GM23338 (cell line): ENCODE results near the gene LRRC8B. TPM values are rescaled to one million over a fixed set of nuclear protein-coding genes. Genes with fewer than 3 reads are reported as not detected.
A peak's percentile ranks its signal among the peaks of the same experiment; 100 is the strongest.

ENCODE experiments used
- ATAC-seq: fragments of 200-7000 bp; cut with Tn5 transposase; 3 replicates; pipeline ENCODE4 v1.9.1; 2020
- DNase-seq: peaks from one replicate; pipeline ENCODE4 v3.0.0-alpha.2; 2015; ENCODE audit warnings: low spot score
- H2AFZ ChIP-seq: fragments of 200-600 bp; sonication (generic); 2 replicates; pipeline ENCODE4 v1.8.0; 2016; ENCODE audit warnings: antibody characterized with exemption, mild to moderate bottlenecking, moderate library complexity
- H3F3A ChIP-seq: fragments of 200-600 bp; sonication (generic); replicated peaks from 2 replicates; pipeline ENCODE4 v1.8.0; 2017; ENCODE audit warnings: antibody characterized with exemption, mixed run types, low read depth
- H3K27ac ChIP-seq: fragments of 200-600 bp; sonication (generic); 2 replicates; pipeline ENCODE4 v1.6.1; 2016; ENCODE audit warnings: low read depth
- H3K27me3 ChIP-seq: fragments of 200-600 bp; sonication (generic); 2 replicates; pipeline ENCODE4 v1.8.0; 2016; ENCODE audit warnings: mild to moderate bottlenecking, mixed run types, moderate library complexity; ENCODE audit not compliant: insufficient read depth
- H3K36me3 ChIP-seq: fragments of 200-600 bp; sonication (generic); 2 replicates; pipeline ENCODE4 v1.8.0; 2016; ENCODE audit warnings: mild to moderate bottlenecking; ENCODE audit not compliant: insufficient read depth
- H3K4me1 ChIP-seq: fragments of 200-600 bp; sonication (generic); 2 replicates; pipeline ENCODE4 v1.8.0; 2016; ENCODE audit warnings: mild to moderate bottlenecking, moderate library complexity; ENCODE audit not compliant: insufficient read depth
- H3K4me2 ChIP-seq: fragments of 200-600 bp; sonication (generic); 2 replicates; pipeline ENCODE4 v1.7.1; 2017; ENCODE audit warnings: mixed run types
- H3K4me3 ChIP-seq: fragments of 200-600 bp; sonication (generic); 2 replicates; pipeline ENCODE4 v1.6.1; 2016; ENCODE audit warnings: mixed run types
- H3K79me2 ChIP-seq: fragments of 200-600 bp; sonication (generic); replicated peaks from 2 replicates; pipeline ENCODE4 v1.8.0; 2017; ENCODE audit warnings: mild to moderate bottlenecking; ENCODE audit not compliant: insufficient read depth
- H3K9me2 ChIP-seq: fragments of 200-600 bp; sonication (generic); 2 replicates; pipeline ENCODE4 v1.8.0; 2017; ENCODE audit not compliant: insufficient read depth
- H4K20me1 ChIP-seq: fragments of 200-600 bp; sonication (generic); replicated peaks from 2 replicates; pipeline ENCODE4 v1.8.0; 2017; ENCODE audit warnings: mild to moderate bottlenecking; ENCODE audit not compliant: insufficient read depth
- H3K27ac Mint-ChIP-seq: 2 replicates; pipeline ENCODE4 v1.8.0; 2020; ENCODE audit warnings: inconsistent platforms, mild to moderate bottlenecking, moderate library complexity, mixed read lengths
- H3K27me3 Mint-ChIP-seq: 3 replicates; pipeline ENCODE4 v1.8.0; 2022; ENCODE audit warnings: low read depth, mild to moderate bottlenecking, moderate library complexity, mixed read lengths, inconsistent platforms; ENCODE audit not compliant: insufficient read depth, poor library complexity
- H3K36me3 Mint-ChIP-seq: 3 replicates; pipeline ENCODE4 v1.8.0; 2021; ENCODE audit warnings: low read depth, mild to moderate bottlenecking, inconsistent platforms, moderate library complexity, mixed read lengths
- H3K4me1 Mint-ChIP-seq: 3 replicates; pipeline ENCODE4 v1.8.0; 2020; ENCODE audit warnings: mild to moderate bottlenecking, inconsistent platforms, mixed read lengths
- H3K4me3 Mint-ChIP-seq: 3 replicates; pipeline ENCODE4 v1.8.0; 2021; ENCODE audit warnings: moderate library complexity, mild to moderate bottlenecking, inconsistent platforms, mixed read lengths
- H3K9me3 Mint-ChIP-seq: 3 replicates; pipeline ENCODE4 v1.8.0; 2020; ENCODE audit warnings: moderate library complexity, mild to moderate bottlenecking, inconsistent platforms, mixed read lengths
- CREB1 ChIP-seq: fragments of 250-450 bp; sonication (Bioruptor Pico); IDR thresholded peaks from 2 replicates; pipeline ENCODE4 v1.5.0; 2020; ENCODE audit warnings: low read depth, mild to moderate bottlenecking, moderate library complexity
- EZH2 ChIP-seq: fragments of 200-600 bp; sonication (generic); IDR thresholded peaks from one replicate; pipeline ENCODE4 v1.8.0; 2017; ENCODE audit warnings: antibody characterized with exemption, mild to moderate bottlenecking, low read depth; ENCODE audit not compliant: unreplicated experiment
- EZH2phosphoT487 ChIP-seq: fragments of 200-600 bp; sonication (generic); IDR thresholded peaks from one replicate; pipeline ENCODE4 v1.8.1; 2018; ENCODE audit warnings: antibody characterized with exemption; ENCODE audit not compliant: unreplicated experiment
- JUNB ChIP-seq: IDR thresholded peaks from one replicate; pipeline ENCODE4 v1.6.1; 2016; ENCODE audit warnings: antibody characterized with exemption; ENCODE audit not compliant: unreplicated experiment
- NANOG ChIP-seq: IDR thresholded peaks from 2 replicates; pipeline ENCODE4 v1.6.1; 2016; ENCODE audit warnings: antibody characterized with exemption, borderline replicate concordance
- POLR2AphosphoS5 ChIP-seq: IDR thresholded peaks from 2 replicates; pipeline ENCODE4 v1.6.1; 2016; ENCODE audit warnings: antibody characterized with exemption, low read depth
- STAT1 ChIP-seq: IDR thresholded peaks from one replicate; pipeline ENCODE4 v1.6.1; 2016; ENCODE audit warnings: antibody characterized with exemption; ENCODE audit not compliant: unreplicated experiment
- ZNF114 ChIP-seq: fragments of 250-450 bp; sonication (Bioruptor Pico); IDR thresholded peaks from 2 replicates; pipeline ENCODE4 v1.5.0; 2020; ENCODE audit warnings: mild to moderate bottlenecking, moderate library complexity
- ZNF331 ChIP-seq: fragments of 250-450 bp; sonication (Bioruptor Pico); IDR thresholded peaks from 2 replicates; pipeline ENCODE4 v1.5.0; 2020; ENCODE audit warnings: low read depth, mild to moderate bottlenecking, moderate library complexity
- polyA plus RNA-seq: library from polyadenylated mRNA; unstranded; fragments of >200 nt; fragmentation: Nextera tagmentation; extraction: Ambion mirVana; gene quantifications from 2 replicates; pipeline ENCODE4 v1.2.1, GENCODE V29; 2016
- total RNA-seq: library from RNA; depleted of rRNA; stranded (reverse); fragments of >200 nt; shearing (Covaris generic); gene quantifications from 2 replicates; pipeline ENCODE4 v1.2.3, GENCODE V29; 2014
- TF ChIP-seq, protein P1 (sequence below): IDR thresholded peaks from one replicate; pipeline ENCODE4 v1.6.1; 2018; ENCODE audit warnings: antibody characterized with exemption; ENCODE audit not compliant: unreplicated experiment
- TF ChIP-seq, protein P2 (sequence below), 2 experiments: fragments of 200-600 bp in 1 of 2; sonication (generic) in 1 of 2; conservative IDR thresholded peaks; 2 replicates each; pipeline versions ENCODE4 v1.5.1 to v1.6.1; 2016 to 2017; ENCODE audit warnings: antibody characterized with exemption in 2 of 2, low read depth in 2 of 2, mild to moderate bottlenecking in 2 of 2, moderate library complexity in 1 of 2
- TF ChIP-seq, protein P3 (sequence below): IDR thresholded peaks from 2 replicates; pipeline ENCODE4 v1.6.1; 2016; ENCODE audit warnings: antibody characterized with exemption

LRRC8B gene
- total and polyA plus RNA-seq, 2 experiments from 2014 or later: 9.0 to 26.5 TPM

- H3K4me3 ChIP-seq: peak overlapping the region; percentile 17
- H3K36me3 ChIP-seq: no peaks in the 10 kb centered on the region
- peaks cover 9% of the 10 kb centered on the region; the same call in 1 of the 2 replicates for H3K79me2 ChIP-seq
- peak overlapping the region; percentile 62 for H3K4me2 ChIP-seq
- H3K4me1 ChIP-seq: peaks cover 54% of the 10 kb centered on the region
- DNase-seq: peak; percentile 74
- no peak overlapping the region for H2AFZ ChIP-seq
- ATAC-seq: peak; percentile 84
- no peaks in the 10 kb centered on the region for H3K9me2 ChIP-seq
- no peaks in the 10 kb centered on the region for H4K20me1 ChIP-seq
- TF ChIP-seq, protein P1, sequence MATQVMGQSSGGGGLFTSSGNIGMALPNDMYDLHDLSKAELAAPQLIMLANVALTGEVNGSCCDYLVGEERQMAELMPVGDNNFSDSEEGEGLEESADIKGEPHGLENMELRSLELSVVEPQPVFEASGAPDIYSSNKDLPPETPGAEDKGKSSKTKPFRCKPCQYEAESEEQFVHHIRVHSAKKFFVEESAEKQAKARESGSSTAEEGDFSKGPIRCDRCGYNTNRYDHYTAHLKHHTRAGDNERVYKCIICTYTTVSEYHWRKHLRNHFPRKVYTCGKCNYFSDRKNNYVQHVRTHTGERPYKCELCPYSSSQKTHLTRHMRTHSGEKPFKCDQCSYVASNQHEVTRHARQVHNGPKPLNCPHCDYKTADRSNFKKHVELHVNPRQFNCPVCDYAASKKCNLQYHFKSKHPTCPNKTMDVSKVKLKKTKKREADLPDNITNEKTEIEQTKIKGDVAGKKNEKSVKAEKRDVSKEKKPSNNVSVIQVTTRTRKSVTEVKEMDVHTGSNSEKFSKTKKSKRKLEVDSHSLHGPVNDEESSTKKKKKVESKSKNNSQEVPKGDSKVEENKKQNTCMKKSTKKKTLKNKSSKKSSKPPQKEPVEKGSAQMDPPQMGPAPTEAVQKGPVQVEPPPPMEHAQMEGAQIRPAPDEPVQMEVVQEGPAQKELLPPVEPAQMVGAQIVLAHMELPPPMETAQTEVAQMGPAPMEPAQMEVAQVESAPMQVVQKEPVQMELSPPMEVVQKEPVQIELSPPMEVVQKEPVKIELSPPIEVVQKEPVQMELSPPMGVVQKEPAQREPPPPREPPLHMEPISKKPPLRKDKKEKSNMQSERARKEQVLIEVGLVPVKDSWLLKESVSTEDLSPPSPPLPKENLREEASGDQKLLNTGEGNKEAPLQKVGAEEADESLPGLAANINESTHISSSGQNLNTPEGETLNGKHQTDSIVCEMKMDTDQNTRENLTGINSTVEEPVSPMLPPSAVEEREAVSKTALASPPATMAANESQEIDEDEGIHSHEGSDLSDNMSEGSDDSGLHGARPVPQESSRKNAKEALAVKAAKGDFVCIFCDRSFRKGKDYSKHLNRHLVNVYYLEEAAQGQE: no peak
- TF ChIP-seq, protein P2, sequence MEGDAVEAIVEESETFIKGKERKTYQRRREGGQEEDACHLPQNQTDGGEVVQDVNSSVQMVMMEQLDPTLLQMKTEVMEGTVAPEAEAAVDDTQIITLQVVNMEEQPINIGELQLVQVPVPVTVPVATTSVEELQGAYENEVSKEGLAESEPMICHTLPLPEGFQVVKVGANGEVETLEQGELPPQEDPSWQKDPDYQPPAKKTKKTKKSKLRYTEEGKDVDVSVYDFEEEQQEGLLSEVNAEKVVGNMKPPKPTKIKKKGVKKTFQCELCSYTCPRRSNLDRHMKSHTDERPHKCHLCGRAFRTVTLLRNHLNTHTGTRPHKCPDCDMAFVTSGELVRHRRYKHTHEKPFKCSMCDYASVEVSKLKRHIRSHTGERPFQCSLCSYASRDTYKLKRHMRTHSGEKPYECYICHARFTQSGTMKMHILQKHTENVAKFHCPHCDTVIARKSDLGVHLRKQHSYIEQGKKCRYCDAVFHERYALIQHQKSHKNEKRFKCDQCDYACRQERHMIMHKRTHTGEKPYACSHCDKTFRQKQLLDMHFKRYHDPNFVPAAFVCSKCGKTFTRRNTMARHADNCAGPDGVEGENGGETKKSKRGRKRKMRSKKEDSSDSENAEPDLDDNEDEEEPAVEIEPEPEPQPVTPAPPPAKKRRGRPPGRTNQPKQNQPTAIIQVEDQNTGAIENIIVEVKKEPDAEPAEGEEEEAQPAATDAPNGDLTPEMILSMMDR (conservative IDR thresholded peaks at IDR 0.05; ENCODE audit: low read depth in 2 of 2): peak; percentile 59 to 82
- Mint-ChIP-seq H3K27me3 (no peaks in the 10 kb centered on the region), H3K4me1 (peaks cover 58% of the 10 kb centered on the region), H3K27ac (peak overlapping the region; percentile 68), H3K9me3 (no peaks in the 10 kb centered on the region), H3K4me3 (peak overlapping the region; percentile 52), H3K36me3 (no peaks in the 10 kb centered on the region)
- H3F3A ChIP-seq: 0 out of 2 replicates have a peak, but pooled peaks cover 3% of the 10 kb centered on the region
- peak overlapping the region; percentile 80 for H3K27ac ChIP-seq
- H3K27me3 ChIP-seq: no peaks in the 10 kb centered on the region
These were observed 74.1 kb downstream of the LRRC8B start for GRCh38 chr1:89598450-89599331.

DNA sequence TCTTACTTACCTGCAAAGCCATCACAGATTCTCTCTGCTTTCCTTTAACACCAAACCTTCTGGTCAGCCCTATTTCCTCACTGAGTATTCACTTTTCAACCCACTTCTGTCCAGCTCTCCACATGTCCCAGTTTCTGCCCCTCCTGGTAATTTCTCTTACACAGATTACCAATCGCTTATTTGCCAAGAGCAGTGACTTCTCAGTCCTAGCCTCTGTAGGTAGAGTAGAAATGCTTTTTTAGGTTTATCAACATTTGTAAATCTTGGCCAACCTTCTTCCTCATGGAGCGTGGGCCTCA, 74.7 kb downstream of the LRRC8B start:
- Histone ChIP-seq H3K4me1 (peaks cover 49% of the 10 kb centered on the region), H4K20me1 (no peaks in the 10 kb centered on the region), H3F3A (0 out of 2 replicates have a peak, but pooled peaks cover 3% of the 10 kb centered on the region), H3K27me3 (no peaks in the 10 kb centered on the region), H3K9me2 (no peaks in the 10 kb centered on the region), H3K4me2 (peak overlapping the region; percentile 62), H3K27ac (peak overlapping the region; percentile 80), H3K36me3 (no peaks in the 10 kb centered on the region), H3K4me3 (peak overlapping the region; percentile 17; the same call in 1 of the 2 replicates), H2AFZ (no peak overlapping the region), H3K79me2 (peaks cover 7% of the 10 kb centered on the region; the same call in 1 of the 2 replicates)
- Mint-ChIP-seq H3K4me3 (peak overlapping the region; percentile 52; the same call in 2 of the 3 replicates), H3K27ac (peak overlapping the region; percentile 68), H3K36me3 (no peaks in the 10 kb centered on the region), H3K27me3 (no peaks in the 10 kb centered on the region), H3K9me3 (no peaks in the 10 kb centered on the region), H3K4me1 (peaks cover 53% of the 10 kb centered on the region)
- ATAC-seq: no peak
- no peak for DNase-seq
- TF ChIP-seq ZNF331 (CRISPR knock-in tag) (no peak), JUNB (no peak), STAT1 (no peak), POLR2AphosphoS5 (no peak), EZH2phosphoT487 (no peak), NANOG (no peak), EZH2 (no peak), CREB1 (CRISPR knock-in tag) (no peak), ZNF114 (CRISPR knock-in tag) (no peak)
- TF ChIP-seq, protein P3, sequence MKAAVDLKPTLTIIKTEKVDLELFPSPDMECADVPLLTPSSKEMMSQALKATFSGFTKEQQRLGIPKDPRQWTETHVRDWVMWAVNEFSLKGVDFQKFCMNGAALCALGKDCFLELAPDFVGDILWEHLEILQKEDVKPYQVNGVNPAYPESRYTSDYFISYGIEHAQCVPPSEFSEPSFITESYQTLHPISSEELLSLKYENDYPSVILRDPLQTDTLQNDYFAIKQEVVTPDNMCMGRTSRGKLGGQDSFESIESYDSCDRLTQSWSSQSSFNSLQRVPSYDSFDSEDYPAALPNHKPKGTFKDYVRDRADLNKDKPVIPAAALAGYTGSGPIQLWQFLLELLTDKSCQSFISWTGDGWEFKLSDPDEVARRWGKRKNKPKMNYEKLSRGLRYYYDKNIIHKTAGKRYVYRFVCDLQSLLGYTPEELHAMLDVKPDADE: no peak
- TF ChIP-seq, protein P1: no peak
